ENCODE data around the gene NAT9.
A peak's percentile ranks its signal among the peaks of the same experiment; 100 is the strongest.

The NAT9 gene

GRCh38 chr17:74776044-74776962 lies at the start of gene NAT9:
Gene NAT9, minus strand, starts transcription at chr17:74776345. Its CDS starts 647 bp downstream, at chr17:74775698.
- H3K9ac ChIP-seq (ENCODE audit: low read depth in 1 of 2, low read length in 2 of 2): peak within 1 kb of the TSS; percentile 78 to 86
- H3K36me3 ChIP-seq (ENCODE audit: control insufficient read depth in 1 of 2, insufficient read depth in 2 of 2, low read length in 2 of 2): peaks cover 4 to 24% of the 10 kb centered on the region in 2 donors
- H3K4me3 ChIP-seq (ENCODE audit: low read depth in 1 of 2, low read length in 2 of 2): peak within 1 kb of the TSS; percentile 83 to 90
- H3K9me3 ChIP-seq (ENCODE audit: control insufficient read depth in 1 of 2, low read length in 2 of 2): no peaks in the 10 kb centered on the region
- no peaks in the 10 kb centered on the region for H3K27me3 ChIP-seq (ENCODE audit: control insufficient read depth in 1 of 2, insufficient read depth in 2 of 2, low read length in 2 of 2)
- H3K4me1 ChIP-seq (ENCODE audit: control insufficient read depth in 1 of 2, insufficient read depth in 2 of 2, low read length in 2 of 2): peaks cover 14 to 55% of the 10 kb centered on the region in 2 donors
- peak within 1 kb of the TSS; percentile 55 for H3K27ac ChIP-seq (ENCODE audit: low read depth, low read length)

- Histone ChIP-seq H3K9ac (ENCODE audit: low read depth in 1 of 2, low read length in 2 of 2) (no peak overlapping the region), H3K36me3 (ENCODE audit: control insufficient read depth in 1 of 2, insufficient read depth in 2 of 2, low read length in 2 of 2) (peaks cover 3 to 35% of the 10 kb centered on the region in 2 donors), H3K4me3 (ENCODE audit: low read depth in 1 of 2, low read length in 2 of 2) (no peak overlapping the region), H3K9me3 (ENCODE audit: control insufficient read depth in 1 of 2, low read length in 2 of 2) (no peaks in the 10 kb centered on the region), H3K27me3 (ENCODE audit: control insufficient read depth in 1 of 2, insufficient read depth in 2 of 2, low read length in 2 of 2) (no peaks in the 10 kb centered on the region), H3K4me1 (ENCODE audit: control insufficient read depth in 1 of 2, insufficient read depth in 2 of 2, low read length in 2 of 2) (peaks cover 0 to 3% of the 10 kb centered on the region in 2 donors), H3K27ac (ENCODE audit: low read depth, low read length) (no peak overlapping the region)
These were observed 48.9 kb upstream of the NAT9 start for GRCh38 chr17:74824961-74825627.

- no peak overlapping the region for H3K9ac ChIP-seq (ENCODE audit: low read depth in 1 of 2, low read length in 2 of 2)
- no peak overlapping the region for H3K4me3 ChIP-seq (ENCODE audit: low read depth in 1 of 2, low read length in 2 of 2)
- H3K4me1 ChIP-seq (ENCODE audit: control insufficient read depth in 1 of 2, insufficient read depth in 2 of 2, low read length in 2 of 2): peaks cover 0 to 3% of the 10 kb centered on the region in 2 donors
- H3K27me3 ChIP-seq (ENCODE audit: control insufficient read depth in 1 of 2, insufficient read depth in 2 of 2, low read length in 2 of 2): no peaks in the 10 kb centered on the region
- no peaks in the 10 kb centered on the region for H3K9me3 ChIP-seq (ENCODE audit: control insufficient read depth in 1 of 2, low read length in 2 of 2)
- no peak overlapping the region for H3K27ac ChIP-seq (ENCODE audit: low read depth, low read length)
- peaks cover 14 to 37% of the 10 kb centered on the region in 2 donors for H3K36me3 ChIP-seq (ENCODE audit: control insufficient read depth in 1 of 2, insufficient read depth in 2 of 2, low read length in 2 of 2)
These were observed 46.8 kb upstream of the NAT9 start for GRCh38 chr17:74822939-74823367.

GRCh38 chr17:74822335-74822938 lies 46.3 kb upstream of the NAT9 start:
- H3K27me3 ChIP-seq (ENCODE audit: control insufficient read depth in 1 of 2, insufficient read depth in 2 of 2, low read length in 2 of 2): no peaks in the 10 kb centered on the region
- no peak overlapping the region for H3K4me3 ChIP-seq (ENCODE audit: low read depth in 1 of 2, low read length in 2 of 2)
- H3K9ac ChIP-seq (ENCODE audit: low read depth in 1 of 2, low read length in 2 of 2): no peak overlapping the region
- H3K9me3 ChIP-seq (ENCODE audit: control insufficient read depth in 1 of 2, low read length in 2 of 2): no peaks in the 10 kb centered on the region
- no peak overlapping the region for H3K27ac ChIP-seq (ENCODE audit: low read depth, low read length)
- peaks cover 0 to 3% of the 10 kb centered on the region in 2 donors for H3K4me1 ChIP-seq (ENCODE audit: control insufficient read depth in 1 of 2, insufficient read depth in 2 of 2, low read length in 2 of 2)
- peaks cover 14 to 37% of the 10 kb centered on the region in 2 donors for H3K36me3 ChIP-seq (ENCODE audit: control insufficient read depth in 1 of 2, insufficient read depth in 2 of 2, low read length in 2 of 2)

GRCh38 chr17:74821655-74822334 lies 45.6 kb upstream of the NAT9 start:
- Histone ChIP-seq H3K4me1 (ENCODE audit: control insufficient read depth in 1 of 2, insufficient read depth in 2 of 2, low read length in 2 of 2) (peaks cover 0 to 3% of the 10 kb centered on the region in 2 donors), H3K9me3 (ENCODE audit: control insufficient read depth in 1 of 2, low read length in 2 of 2) (no peaks in the 10 kb centered on the region), H3K36me3 (ENCODE audit: control insufficient read depth in 1 of 2, insufficient read depth in 2 of 2, low read length in 2 of 2) (peaks cover 14 to 37% of the 10 kb centered on the region in 2 donors), H3K27ac (ENCODE audit: low read depth, low read length) (no peak overlapping the region), H3K4me3 (ENCODE audit: low read depth in 1 of 2, low read length in 2 of 2) (no peak overlapping the region), H3K9ac (ENCODE audit: low read depth in 1 of 2, low read length in 2 of 2) (no peak overlapping the region), H3K27me3 (ENCODE audit: control insufficient read depth in 1 of 2, insufficient read depth in 2 of 2, low read length in 2 of 2) (no peaks in the 10 kb centered on the region)

GRCh38 chr17:74819801-74820436 lies 43.8 kb upstream of the NAT9 start:
- H3K27ac ChIP-seq (ENCODE audit: low read depth, low read length): no peak overlapping the region
- H3K4me3 ChIP-seq (ENCODE audit: low read depth in 1 of 2, low read length in 2 of 2): no peak overlapping the region
- peaks cover 14 to 25% of the 10 kb centered on the region in 2 donors for H3K36me3 ChIP-seq (ENCODE audit: control insufficient read depth in 1 of 2, insufficient read depth in 2 of 2, low read length in 2 of 2)
- no peaks in the 10 kb centered on the region for H3K9me3 ChIP-seq (ENCODE audit: control insufficient read depth in 1 of 2, low read length in 2 of 2)
- no peaks in the 10 kb centered on the region for H3K27me3 ChIP-seq (ENCODE audit: control insufficient read depth in 1 of 2, insufficient read depth in 2 of 2, low read length in 2 of 2)
- H3K9ac ChIP-seq (ENCODE audit: low read depth in 1 of 2, low read length in 2 of 2): no peak overlapping the region
- H3K4me1 ChIP-seq (ENCODE audit: control insufficient read depth in 1 of 2, insufficient read depth in 2 of 2, low read length in 2 of 2): no peaks in the 10 kb centered on the region

GRCh38 chr17:74818291-74818938 lies 42.3 kb upstream of the NAT9 start:
- H3K9me3 ChIP-seq (ENCODE audit: control insufficient read depth in 1 of 2, low read length in 2 of 2): no peaks in the 10 kb centered on the region
- H3K27me3 ChIP-seq (ENCODE audit: control insufficient read depth in 1 of 2, insufficient read depth in 2 of 2, low read length in 2 of 2): no peaks in the 10 kb centered on the region
- H3K4me1 ChIP-seq (ENCODE audit: control insufficient read depth in 1 of 2, insufficient read depth in 2 of 2, low read length in 2 of 2): no peaks in the 10 kb centered on the region

GRCh38 chr17:74816905-74817620 lies 40.9 kb upstream of the NAT9 start:
- Histone ChIP-seq H3K9ac (ENCODE audit: low read depth in 1 of 2, low read length in 2 of 2) (no peak overlapping the region), H3K27ac (ENCODE audit: low read depth, low read length) (no peak overlapping the region), H3K9me3 (ENCODE audit: control insufficient read depth in 1 of 2, low read length in 2 of 2) (no peaks in the 10 kb centered on the region), H3K36me3 (ENCODE audit: control insufficient read depth in 1 of 2, insufficient read depth in 2 of 2, low read length in 2 of 2) (peaks cover 14 to 19% of the 10 kb centered on the region in 2 donors), H3K4me3 (ENCODE audit: low read depth in 1 of 2, low read length in 2 of 2) (no peak overlapping the region), H3K4me1 (ENCODE audit: control insufficient read depth in 1 of 2, insufficient read depth in 2 of 2, low read length in 2 of 2) (no peaks in the 10 kb centered on the region), H3K27me3 (ENCODE audit: control insufficient read depth in 1 of 2, insufficient read depth in 2 of 2, low read length in 2 of 2) (no peaks in the 10 kb centered on the region)

More at GRCh38 chr17:74818291-74818938, 42.3 kb upstream of the NAT9 start:
- Histone ChIP-seq H3K27ac (ENCODE audit: low read depth, low read length) (no peak overlapping the region), H3K9ac (ENCODE audit: low read depth in 1 of 2, low read length in 2 of 2) (no peak overlapping the region), H3K4me3 (ENCODE audit: low read depth in 1 of 2, low read length in 2 of 2) (no peak overlapping the region), H3K36me3 (ENCODE audit: control insufficient read depth in 1 of 2, insufficient read depth in 2 of 2, low read length in 2 of 2) (peaks cover 14 to 17% of the 10 kb centered on the region in 2 donors)
